DND-41 (cell line): ENCODE results near the gene MUC22.
"Not testable (repeated sequence)": the region's sequence is repeated elsewhere in the genome, so short reads cannot be mapped to it uniquely, and the experiment has no call there.

Experiments used
- ATAC-seq: fragments of 200-7000 bp; cut with Tn5 transposase; 3 replicates; pipeline ENCODE4 v1.9.1; 2021; ENCODE audit warnings: low read depth; ENCODE audit not compliant: insufficient read depth
- DNase-seq: peaks from one replicate; pipeline ENCODE4 v3.0.0-alpha.2; 2020
- H2AFZ ChIP-seq: 2 replicates; pipeline ENCODE4 v1.6.0; 2012; ENCODE audit warnings: low read depth, low read length
- H3K27ac ChIP-seq: 2 replicates; pipeline ENCODE4 v1.5.1; 2012; ENCODE audit warnings: low read length, inconsistent platforms
- H3K27me3 ChIP-seq: fragments of 200-600 bp; sonication (generic); 2 replicates; pipeline ENCODE4 v1.6.0; 2012; ENCODE audit warnings: low read length, mild to moderate bottlenecking, inconsistent platforms; ENCODE audit not compliant: insufficient read depth, poor library complexity
- H3K36me3 ChIP-seq: 2 replicates; pipeline ENCODE4 v1.5.1; 2012; ENCODE audit warnings: low read length, inconsistent platforms; ENCODE audit not compliant: insufficient read depth
- H3K4me1 ChIP-seq: 2 replicates; pipeline ENCODE4 v1.5.1; 2012; ENCODE audit warnings: mild to moderate bottlenecking, low read length; ENCODE audit not compliant: insufficient read depth
- H3K4me2 ChIP-seq: 2 replicates; pipeline ENCODE4 v1.6.0; 2012; ENCODE audit warnings: mild to moderate bottlenecking, moderate library complexity, low read length, inconsistent platforms; ENCODE audit not compliant: insufficient read depth
- H3K4me3 ChIP-seq, 2 experiments: fragments of 200-600 bp in 1 of 2; shearing (Covaris generic) in 1 of 2; 2 replicates each; pipeline ENCODE4 v1.5.1; 2012 to 2016; ENCODE audit warnings: inconsistent platforms in 2 of 2, low read length in 2 of 2, mild to moderate bottlenecking in 2 of 2, low read depth in 1 of 2, moderate library complexity in 1 of 2
- H3K79me2 ChIP-seq: 2 replicates; pipeline ENCODE4 v1.6.0; 2012; ENCODE audit warnings: low read length, inconsistent platforms; ENCODE audit not compliant: insufficient read depth
- H3K9ac ChIP-seq: 2 replicates; pipeline ENCODE4 v1.6.0; 2012; ENCODE audit warnings: low read depth, mild to moderate bottlenecking, inconsistent platforms, low read length, moderate library complexity
- H3K9me3 ChIP-seq: 2 replicates; pipeline ENCODE4 v1.5.1; 2012; ENCODE audit warnings: low read length, moderate library complexity, mild to moderate bottlenecking, inconsistent platforms; ENCODE audit not compliant: insufficient read depth, severe bottlenecking
- H4K20me1 ChIP-seq: 2 replicates; pipeline ENCODE4 v1.6.0; 2012; ENCODE audit warnings: low read length; ENCODE audit not compliant: insufficient read depth
- EZH2 ChIP-seq: IDR thresholded peaks from 3 replicates; pipeline ENCODE4 v1.6.1; 2012; ENCODE audit warnings: borderline replicate concordance, low read depth, mild to moderate bottlenecking, moderate library complexity, low read length, inconsistent platforms; ENCODE audit not compliant: severe bottlenecking
- TF ChIP-seq, protein P1 (sequence below): IDR thresholded peaks from 2 replicates; pipeline ENCODE4 v1.5.1; 2012; ENCODE audit warnings: borderline replicate concordance, low read length, moderate library complexity, mild to moderate bottlenecking; ENCODE audit not compliant: poor library complexity, severe bottlenecking; ENCODE audit errors: extremely low read depth

Gene MUC22

DNA sequence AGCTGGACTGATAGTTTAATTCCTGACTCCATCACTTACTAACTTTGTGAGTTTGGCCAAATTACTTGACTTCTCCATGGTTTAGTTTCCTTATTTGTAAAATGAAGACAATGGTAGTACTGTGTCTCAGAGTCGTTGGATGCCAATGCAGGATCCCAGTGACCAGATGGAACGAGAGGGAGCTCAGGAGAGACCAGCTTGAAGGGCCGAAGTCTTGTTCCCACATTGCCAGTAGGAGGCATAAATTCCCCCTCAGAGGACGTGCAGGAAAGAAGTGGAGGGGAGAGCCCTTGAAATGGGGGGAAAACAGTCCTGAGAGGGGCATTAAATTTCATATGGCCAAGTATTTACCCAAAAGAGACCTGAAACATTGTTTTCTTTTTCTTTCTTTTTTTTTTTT is 2.1 kb upstream of the MUC22 start:
- no peak overlapping the region for H3K9ac ChIP-seq
- TF ChIP-seq, protein P1, sequence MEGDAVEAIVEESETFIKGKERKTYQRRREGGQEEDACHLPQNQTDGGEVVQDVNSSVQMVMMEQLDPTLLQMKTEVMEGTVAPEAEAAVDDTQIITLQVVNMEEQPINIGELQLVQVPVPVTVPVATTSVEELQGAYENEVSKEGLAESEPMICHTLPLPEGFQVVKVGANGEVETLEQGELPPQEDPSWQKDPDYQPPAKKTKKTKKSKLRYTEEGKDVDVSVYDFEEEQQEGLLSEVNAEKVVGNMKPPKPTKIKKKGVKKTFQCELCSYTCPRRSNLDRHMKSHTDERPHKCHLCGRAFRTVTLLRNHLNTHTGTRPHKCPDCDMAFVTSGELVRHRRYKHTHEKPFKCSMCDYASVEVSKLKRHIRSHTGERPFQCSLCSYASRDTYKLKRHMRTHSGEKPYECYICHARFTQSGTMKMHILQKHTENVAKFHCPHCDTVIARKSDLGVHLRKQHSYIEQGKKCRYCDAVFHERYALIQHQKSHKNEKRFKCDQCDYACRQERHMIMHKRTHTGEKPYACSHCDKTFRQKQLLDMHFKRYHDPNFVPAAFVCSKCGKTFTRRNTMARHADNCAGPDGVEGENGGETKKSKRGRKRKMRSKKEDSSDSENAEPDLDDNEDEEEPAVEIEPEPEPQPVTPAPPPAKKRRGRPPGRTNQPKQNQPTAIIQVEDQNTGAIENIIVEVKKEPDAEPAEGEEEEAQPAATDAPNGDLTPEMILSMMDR, result no peak
- TF ChIP-seq EZH2, result no peak
- H3K9me3 ChIP-seq, result no peaks in the 10 kb centered on the region
- no peaks in the 10 kb centered on the region for H3K79me2 ChIP-seq
- peaks cover 21% of the 10 kb centered on the region for H3K27me3 ChIP-seq
- H3K27ac ChIP-seq, result no peak overlapping the region
- ATAC-seq (no peak), DNase-seq (no peak)
- H3K36me3 ChIP-seq, result no peaks in the 10 kb centered on the region
- H3K4me1 ChIP-seq, result no peaks in the 10 kb centered on the region
- H4K20me1 ChIP-seq, result no peaks in the 10 kb centered on the region; the same call in 1 of the 2 replicates
- H3K4me3 ChIP-seq, result no peak overlapping the region
- no peak overlapping the region for H2AFZ ChIP-seq
- no peak overlapping the region for H3K4me2 ChIP-seq

DNA sequence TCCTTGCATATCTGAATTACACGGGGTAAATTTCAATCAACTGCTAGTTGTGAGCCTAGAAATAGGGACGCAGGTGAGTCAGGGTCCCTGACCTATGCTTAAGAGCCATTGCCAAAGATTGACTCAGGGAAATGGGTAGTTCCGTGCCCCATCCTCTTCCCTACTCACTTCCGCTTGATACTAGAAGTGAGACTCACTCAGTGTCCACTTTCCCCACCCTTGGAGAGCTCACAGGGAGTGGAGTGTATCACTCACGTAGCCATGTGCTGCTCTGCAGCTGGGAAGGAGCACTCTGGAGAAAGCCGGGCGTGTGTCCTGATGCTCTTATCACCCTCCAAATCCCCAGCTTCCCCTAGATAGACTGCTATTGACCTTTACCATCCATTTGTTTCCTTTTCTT is 543 bp upstream of the MUC22 start:
- TF ChIP-seq, protein P1, result no peak
- no peak for TF ChIP-seq EZH2
- ATAC-seq (no peak), DNase-seq (no peak)
- Histone ChIP-seq H3K9ac (no peak overlapping the region), H3K79me2 (no peaks in the 10 kb centered on the region), H3K9me3 (no peaks in the 10 kb centered on the region), H3K27me3 (peaks cover 24% of the 10 kb centered on the region), H3K4me2 (no peak overlapping the region), H3K27ac (no peak overlapping the region), H3K4me3 (no peak overlapping the region), H3K36me3 (no peaks in the 10 kb centered on the region), H4K20me1 (no peaks in the 10 kb centered on the region; the same call in 1 of the 2 replicates), H2AFZ (no peak overlapping the region), H3K4me1 (no peaks in the 10 kb centered on the region)

DNA sequence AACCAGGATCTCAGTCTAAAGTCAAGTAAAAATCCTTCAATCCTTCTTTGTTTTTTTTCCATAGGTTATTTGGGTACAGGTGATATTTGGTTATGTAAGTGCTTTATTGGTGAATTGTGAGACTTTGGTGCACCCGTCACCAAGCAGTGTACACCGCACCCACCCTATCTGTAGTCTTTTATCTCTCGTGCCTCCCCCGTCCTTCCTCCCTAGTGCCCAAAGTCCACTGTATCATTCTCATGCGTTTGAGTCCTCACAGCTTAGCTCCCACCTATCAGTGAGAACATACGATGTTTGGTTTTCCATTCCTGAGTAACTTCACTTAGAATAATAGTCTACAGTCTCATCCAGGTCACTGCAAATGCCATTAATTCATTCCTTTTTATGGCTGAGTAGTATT is 879 bp downstream of the MUC22 start:
- Histone ChIP-seq H2AFZ (no peak overlapping the region), H3K4me3 (no peak overlapping the region), H3K4me1 (no peaks in the 10 kb centered on the region), H4K20me1 (no peaks in the 10 kb centered on the region; the same call in 1 of the 2 replicates), H3K27me3 (peaks cover 22% of the 10 kb centered on the region), H3K79me2 (no peaks in the 10 kb centered on the region), H3K36me3 (no peaks in the 10 kb centered on the region), H3K9ac (no peak overlapping the region), H3K4me2 (no peak overlapping the region), H3K27ac (no peak overlapping the region), H3K9me3 (no peaks in the 10 kb centered on the region)
- no peak for ATAC-seq
- DNase-seq, result no peak
- TF ChIP-seq, protein P1, result no peak
- no peak for TF ChIP-seq EZH2

DNA sequence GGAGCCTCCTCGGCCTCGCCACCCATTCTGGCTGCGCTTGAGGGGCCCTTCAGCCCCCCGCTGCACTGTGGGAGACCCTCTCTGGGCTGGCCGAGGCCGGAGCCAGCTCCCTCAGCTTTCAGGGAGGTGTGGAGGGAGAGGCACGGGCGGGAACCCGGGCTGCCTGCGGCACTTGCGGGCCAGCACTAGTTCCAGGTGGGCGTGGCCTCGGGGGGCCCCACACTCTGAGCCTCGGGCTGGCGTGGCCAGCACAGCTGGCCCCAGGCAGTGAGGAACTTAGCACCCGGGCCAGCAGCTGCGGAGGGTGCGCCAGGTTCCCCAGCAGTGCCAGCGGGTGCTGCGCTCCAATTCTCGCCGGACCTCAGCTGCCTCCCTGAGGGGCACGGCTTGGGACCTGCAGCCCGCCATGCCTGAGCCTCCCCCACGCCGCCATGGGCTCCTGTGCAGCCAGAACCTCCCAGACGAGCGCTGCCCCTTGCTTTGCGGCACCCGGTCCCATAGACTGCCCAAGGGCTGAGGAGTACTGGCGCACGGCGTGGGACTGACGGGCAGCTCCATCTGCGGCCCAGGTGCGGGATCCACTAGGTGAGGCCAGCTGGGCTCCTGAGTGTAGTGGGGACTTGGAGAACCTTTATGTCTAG is 6.5 kb downstream of the MUC22 start:
- Histone ChIP-seq H3K79me2 (no peaks in the 10 kb centered on the region), H3K36me3 (no peaks in the 10 kb centered on the region), H3K9me3 (no peaks in the 10 kb centered on the region), H2AFZ (no peak overlapping the region), H3K9ac (no peak overlapping the region), H3K4me1 (no peaks in the 10 kb centered on the region), H3K4me3 (no peak overlapping the region), H3K27ac (no peak overlapping the region), H3K4me2 (no peak overlapping the region), H4K20me1 (no peaks in the 10 kb centered on the region), H3K27me3 (peaks cover 11% of the 10 kb centered on the region)
- TF ChIP-seq, protein P1, result no peak
- TF ChIP-seq EZH2, result no peak
- ATAC-seq (no peak), DNase-seq (no peak)

DNA sequence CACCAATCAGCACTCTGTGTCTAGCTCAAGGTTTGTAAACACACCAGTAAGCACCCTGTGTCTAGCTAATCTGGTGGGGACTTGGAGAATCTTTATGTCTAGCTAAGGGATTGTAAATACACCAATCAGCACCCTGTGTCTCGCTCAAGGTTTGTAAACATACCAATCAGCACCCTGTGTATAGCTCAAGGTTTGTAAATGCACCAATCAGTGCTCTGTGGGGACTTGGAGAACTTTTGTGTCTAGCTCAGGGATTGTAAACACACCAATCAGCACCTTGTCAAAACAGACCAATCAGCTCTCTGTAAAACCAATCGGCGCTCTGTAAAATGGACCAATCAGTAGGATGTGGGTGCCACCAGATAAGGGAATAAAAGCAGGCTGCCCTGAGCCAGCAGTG is 7.2 kb downstream of the MUC22 start:
- peaks cover 11% of the 10 kb centered on the region for H3K27me3 ChIP-seq
- H4K20me1 ChIP-seq, H3K27ac ChIP-seq, ATAC-seq, H3K9ac ChIP-seq, DNase-seq, H3K4me2 ChIP-seq, H3K4me3 ChIP-seq, H3K79me2 ChIP-seq, H3K4me1 ChIP-seq, H3K36me3 ChIP-seq, H2AFZ ChIP-seq, H3K9me3 ChIP-seq: not testable (repeated sequence)
